GM21360 (cell line): ENCODE results near the gene SYNE2.
"Not testable (repeated sequence)": the region's sequence is repeated elsewhere in the genome, so short reads cannot be mapped to it uniquely, and the experiment has no call there.

Experiments
- ATAC-seq: cut with Tn5 transposase; IDR thresholded peaks from one replicate; pipeline ENCODE4 v1.9.1; 2021; ENCODE audit warnings: mild to moderate bottlenecking, moderate library complexity; ENCODE audit not compliant: unreplicated experiment

Gene SYNE2

GRCh38 chr14:64114796-64115195, 262.0 kb downstream of the SYNE2 start:
- no peak for ATAC-seq

- no peak for ATAC-seq
These were observed 262.6 kb downstream of the SYNE2 start for GRCh38 chr14:64115401-64115800.

GRCh38 chr14:64117671-64118402, 265.0 kb downstream of the SYNE2 start:
- no peak for ATAC-seq

GRCh38 chr14:64118403-64118742, 265.6 kb downstream of the SYNE2 start:
- not testable (repeated sequence) for ATAC-seq

- ATAC-seq = no peak
These were observed 266.1 kb downstream of the SYNE2 start for GRCh38 chr14:64118892-64119291.

GRCh38 chr14:64119500-64119899, 266.7 kb downstream of the SYNE2 start:
- no peak for ATAC-seq

DNA sequence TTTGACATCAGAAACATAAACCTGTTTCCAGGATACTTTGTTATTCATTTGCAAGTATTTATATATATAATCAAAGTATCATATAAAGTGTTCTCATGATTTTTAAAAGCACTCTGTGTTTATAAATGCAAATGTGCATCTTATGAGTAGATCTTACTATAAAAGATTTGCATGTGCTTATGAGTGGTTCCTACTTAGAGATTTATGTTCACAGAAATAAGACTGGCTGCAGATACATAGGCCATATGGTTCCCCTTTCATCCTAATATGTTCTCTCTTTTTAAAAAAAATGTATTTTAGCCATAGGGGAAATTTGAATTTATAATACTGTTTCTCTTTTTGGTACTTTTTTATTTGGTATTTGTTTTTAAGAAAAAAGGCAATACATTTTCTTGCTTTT, 267.2 kb downstream of the SYNE2 start:
- no peak for ATAC-seq

DNA sequence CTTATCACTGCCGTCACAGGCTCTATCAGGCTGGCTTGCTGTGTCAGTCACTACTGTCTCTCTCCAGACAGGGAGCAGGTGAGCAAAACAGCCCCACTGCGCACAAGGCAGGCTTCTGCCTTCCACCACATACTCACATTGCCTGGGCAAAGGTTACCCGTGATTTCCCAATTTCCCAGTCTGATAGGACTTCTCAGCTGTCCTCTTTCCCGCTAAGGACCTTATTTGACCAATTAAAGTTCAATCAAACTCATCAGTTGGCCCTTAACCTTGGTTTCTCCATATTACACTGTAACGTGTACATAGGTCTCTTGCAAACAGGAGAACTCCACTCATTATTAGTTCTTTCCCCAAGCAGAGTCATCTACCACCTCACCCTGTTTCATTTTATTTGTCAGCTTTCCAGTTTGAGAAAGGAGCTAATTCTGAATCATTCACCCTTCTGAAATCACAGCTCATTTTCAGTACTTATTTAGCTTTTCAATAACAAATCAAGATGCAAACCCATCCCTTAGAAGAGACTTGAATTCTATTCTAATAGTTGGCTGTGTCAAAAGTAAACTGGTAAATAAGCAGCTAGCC, 270.5 kb downstream of the SYNE2 start:
- no peak for ATAC-seq

DNA sequence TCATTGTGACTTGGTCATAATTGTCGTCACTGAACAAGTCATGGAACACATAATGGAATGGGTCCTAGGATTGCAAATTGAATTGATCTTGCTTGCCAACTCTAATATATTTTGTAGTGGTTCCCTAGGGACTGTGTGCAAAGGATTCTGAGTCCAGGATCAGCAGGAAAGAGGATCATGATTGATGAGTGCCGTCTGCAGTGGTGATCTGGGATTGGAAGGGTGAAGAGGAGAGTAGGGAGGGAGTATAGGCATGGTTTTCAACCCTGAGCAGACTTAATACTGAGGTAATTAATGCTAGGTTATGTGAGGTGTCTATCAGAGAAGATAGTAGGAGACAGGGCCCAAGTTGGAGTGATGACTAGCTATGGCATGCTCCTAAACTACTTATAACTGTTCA, 272.5 kb downstream of the SYNE2 start:
- ATAC-seq = no peak

GRCh38 chr14:64126548-64126947, 273.7 kb downstream of the SYNE2 start:
- ATAC-seq = no peak

- ATAC-seq = no peak
These were observed 285.0 kb downstream of the SYNE2 start for GRCh38 chr14:64137657-64138290.

GRCh38 chr14:64147126-64147790, 294.5 kb downstream of the SYNE2 start:
- ATAC-seq = no peak

DNA sequence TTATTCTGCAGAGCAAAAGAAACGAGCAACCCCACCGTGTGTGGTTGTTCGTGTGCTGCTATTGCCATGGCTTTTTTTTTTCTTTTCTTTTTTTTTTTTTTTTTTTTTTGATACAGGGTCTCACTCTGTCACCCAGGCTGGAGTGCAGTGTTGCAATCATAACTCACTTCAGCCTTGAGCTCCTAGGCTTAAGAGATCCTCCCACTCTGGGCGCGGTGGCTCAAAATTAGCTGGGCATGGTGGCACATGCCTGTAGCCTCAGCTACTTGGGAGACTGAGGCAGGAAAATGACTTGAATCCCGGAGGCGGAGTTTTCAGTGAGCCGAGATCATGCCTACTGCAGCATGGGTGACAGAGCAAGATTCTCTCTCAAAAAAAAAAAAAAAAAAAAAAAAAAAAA, 297.1 kb downstream of the SYNE2 start:
- no peak for ATAC-seq

DNA sequence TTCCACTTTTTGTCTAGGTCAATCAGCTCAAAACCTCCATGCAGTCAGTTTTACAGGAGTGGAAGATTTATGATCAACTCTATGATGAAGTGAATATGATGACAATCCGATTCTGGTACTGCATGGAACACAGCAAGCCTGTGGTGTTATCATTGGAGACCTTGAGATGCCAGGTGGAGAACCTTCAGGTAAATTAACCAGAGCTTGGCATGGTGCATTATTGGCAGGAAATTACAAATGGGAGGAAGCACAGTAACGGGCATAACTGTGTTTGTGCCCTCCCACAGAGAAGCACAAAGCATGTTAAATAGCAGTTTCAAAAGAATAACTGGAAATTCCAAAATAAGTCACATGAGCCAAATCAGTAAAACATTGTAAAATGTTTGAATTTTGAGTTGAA, 305.8 kb downstream of the SYNE2 start:
- no peak for ATAC-seq

- ATAC-seq = no peak
These were observed 306.8 kb downstream of the SYNE2 start for GRCh38 chr14:64159588-64159987.

- ATAC-seq = no peak
These were observed 317.4 kb downstream of the SYNE2 start for GRCh38 chr14:64170181-64170580.

DNA sequence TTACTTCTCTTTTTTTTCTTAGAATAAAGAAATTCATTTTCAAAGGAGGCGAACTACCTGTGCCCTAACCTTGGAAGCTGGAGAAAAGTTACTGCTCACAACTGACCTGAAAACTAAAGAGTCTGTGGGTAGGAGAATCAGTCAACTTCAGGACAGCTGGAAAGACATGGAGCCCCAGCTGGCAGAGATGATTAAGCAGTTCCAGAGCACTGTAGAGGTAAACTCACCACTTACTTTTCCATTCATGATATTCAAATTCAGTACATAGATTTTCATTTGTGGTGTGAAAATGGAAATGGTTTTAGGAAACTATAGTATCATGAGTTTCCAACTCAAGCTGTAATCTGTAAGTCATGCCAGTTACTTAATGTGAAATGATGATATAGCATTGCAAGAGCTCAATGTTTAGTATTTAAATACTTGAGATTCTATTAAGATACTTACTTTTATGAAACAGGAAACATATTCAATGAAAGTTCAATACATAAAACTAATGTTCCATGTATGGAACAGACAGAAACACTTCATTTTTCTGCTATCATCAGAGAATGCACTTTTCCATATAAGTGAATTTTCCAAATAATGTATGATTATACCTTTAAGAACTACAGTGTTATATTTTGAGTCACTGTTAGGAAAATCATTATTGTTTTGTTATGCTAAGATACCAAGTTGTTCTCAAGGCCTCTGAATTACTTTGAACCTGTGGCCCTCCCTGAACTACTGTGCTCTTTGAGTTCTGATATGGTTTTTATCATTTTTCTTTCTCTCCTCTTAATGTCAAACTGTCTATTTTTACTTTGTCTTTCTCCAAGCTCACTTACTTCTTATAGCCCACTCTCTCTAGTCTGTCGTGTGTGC, 322.3 kb downstream of the SYNE2 start:
- ATAC-seq = no peak

- no peak for ATAC-seq
These were observed 323.5 kb downstream of the SYNE2 start for GRCh38 chr14:64176330-64176729.

DNA sequence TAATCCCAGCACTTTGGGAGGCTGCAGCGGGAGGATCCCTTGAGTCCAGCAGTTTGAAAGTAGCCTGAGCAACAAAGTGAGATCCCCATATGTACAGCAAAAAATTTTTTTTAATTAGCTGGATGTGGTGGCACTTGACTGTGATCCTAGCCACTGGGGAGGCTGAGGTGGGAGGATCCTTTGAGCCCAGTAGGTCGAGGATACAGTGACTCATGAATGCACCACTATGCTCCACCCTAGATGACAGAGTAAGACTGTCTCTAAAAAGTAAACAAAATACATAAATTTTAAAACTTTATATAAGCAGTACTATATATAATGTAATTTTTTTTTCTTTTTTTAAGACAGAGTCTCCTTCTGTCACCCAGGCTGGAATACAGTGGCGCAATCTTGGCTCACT, 326.0 kb downstream of the SYNE2 start:
- ATAC-seq = no peak

DNA sequence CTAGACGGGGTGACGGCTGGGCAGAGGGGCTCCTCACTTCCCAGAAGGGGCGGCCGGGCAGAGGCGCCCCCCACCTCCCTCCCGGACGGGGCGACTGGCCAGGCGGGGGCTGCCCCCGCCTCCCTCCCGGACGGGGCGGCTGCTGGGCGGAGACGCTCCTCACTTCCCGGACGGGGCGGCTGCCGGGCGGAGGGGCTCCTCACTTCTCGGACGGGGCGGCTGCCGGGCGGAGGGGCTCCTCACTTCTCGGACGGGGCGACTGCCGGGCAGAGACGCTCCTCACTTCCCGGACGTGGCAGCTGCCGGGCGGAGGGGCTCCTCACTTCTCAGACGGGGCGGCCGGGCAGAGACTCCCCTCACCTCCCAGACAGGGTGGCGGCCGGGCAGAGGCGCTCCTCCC, 330.1 kb downstream of the SYNE2 start:
- not testable (repeated sequence) for ATAC-seq
